Stomach (tissue), 4 donors: Measurements from ENCODE around the gene ATP4B.

ENCODE experiments used
- EP300 ChIP-seq: sonication (generic); formaldehyde crosslinking; IDR thresholded peaks from one replicate; pipeline ENCODE4 v1.6.1; 2017; ENCODE audit warnings: antibody characterized with exemption
- POLR2A ChIP-seq, 4 donors: fragments of 450-650 bp; IDR thresholded peaks; one replicate each; pipeline ENCODE4 v1.6.1; 2016; ENCODE audit warnings: antibody characterized with exemption in 4 of 4, control low read depth in 2 of 4, mild to moderate bottlenecking in 1 of 4, moderate library complexity in 1 of 4
- POLR2AphosphoS5 ChIP-seq, 3 donors: sonication (generic); formaldehyde crosslinking; IDR thresholded peaks; one replicate each; pipeline ENCODE4 v1.6.1; 2016; ENCODE audit warnings: antibody characterized with exemption in 3 of 3
- TF ChIP-seq, protein P1 (sequence below), 7 experiments: fragments of 450-650 bp in 4 of 7; fragments of 200-600 bp in 3 of 7; sonication (generic) in 3 of 7; IDR thresholded peaks; one replicate each; pipeline ENCODE4 v1.5.1; 2016 to 2019; ENCODE audit warnings: antibody characterized with exemption in 7 of 7, control low read depth in 2 of 7, mild to moderate bottlenecking in 1 of 7

DNA sequence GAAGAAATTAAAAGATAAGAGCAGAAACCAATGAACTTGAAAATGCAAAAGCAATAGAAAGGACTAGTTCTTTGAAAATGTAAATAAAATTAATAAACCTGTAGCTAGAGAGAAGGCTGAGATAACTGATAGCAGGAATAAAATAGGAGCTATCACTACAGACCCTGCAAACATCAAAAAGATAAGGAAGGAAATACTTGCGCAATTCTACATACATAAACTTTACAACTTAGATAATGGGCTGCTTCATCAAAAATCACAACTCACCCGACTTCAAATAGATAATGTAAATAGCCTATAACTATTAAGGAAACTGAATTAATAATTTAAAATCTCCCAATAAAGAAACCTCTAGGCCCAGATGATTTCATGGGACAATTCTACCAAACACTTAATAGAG lies 3.5 kb upstream of the ATP4B start:
- TF ChIP-seq, protein P1, sequence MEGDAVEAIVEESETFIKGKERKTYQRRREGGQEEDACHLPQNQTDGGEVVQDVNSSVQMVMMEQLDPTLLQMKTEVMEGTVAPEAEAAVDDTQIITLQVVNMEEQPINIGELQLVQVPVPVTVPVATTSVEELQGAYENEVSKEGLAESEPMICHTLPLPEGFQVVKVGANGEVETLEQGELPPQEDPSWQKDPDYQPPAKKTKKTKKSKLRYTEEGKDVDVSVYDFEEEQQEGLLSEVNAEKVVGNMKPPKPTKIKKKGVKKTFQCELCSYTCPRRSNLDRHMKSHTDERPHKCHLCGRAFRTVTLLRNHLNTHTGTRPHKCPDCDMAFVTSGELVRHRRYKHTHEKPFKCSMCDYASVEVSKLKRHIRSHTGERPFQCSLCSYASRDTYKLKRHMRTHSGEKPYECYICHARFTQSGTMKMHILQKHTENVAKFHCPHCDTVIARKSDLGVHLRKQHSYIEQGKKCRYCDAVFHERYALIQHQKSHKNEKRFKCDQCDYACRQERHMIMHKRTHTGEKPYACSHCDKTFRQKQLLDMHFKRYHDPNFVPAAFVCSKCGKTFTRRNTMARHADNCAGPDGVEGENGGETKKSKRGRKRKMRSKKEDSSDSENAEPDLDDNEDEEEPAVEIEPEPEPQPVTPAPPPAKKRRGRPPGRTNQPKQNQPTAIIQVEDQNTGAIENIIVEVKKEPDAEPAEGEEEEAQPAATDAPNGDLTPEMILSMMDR (IDR thresholded peaks at IDR 0.05), result no peak
- TF ChIP-seq POLR2A (IDR thresholded peaks at IDR 0.05) (no peak), POLR2AphosphoS5 (IDR thresholded peaks at IDR 0.05) (no peak), EP300 (no peak)
